Measurements from ENCODE around the gene BCAS3.

Gene BCAS3

DNA sequence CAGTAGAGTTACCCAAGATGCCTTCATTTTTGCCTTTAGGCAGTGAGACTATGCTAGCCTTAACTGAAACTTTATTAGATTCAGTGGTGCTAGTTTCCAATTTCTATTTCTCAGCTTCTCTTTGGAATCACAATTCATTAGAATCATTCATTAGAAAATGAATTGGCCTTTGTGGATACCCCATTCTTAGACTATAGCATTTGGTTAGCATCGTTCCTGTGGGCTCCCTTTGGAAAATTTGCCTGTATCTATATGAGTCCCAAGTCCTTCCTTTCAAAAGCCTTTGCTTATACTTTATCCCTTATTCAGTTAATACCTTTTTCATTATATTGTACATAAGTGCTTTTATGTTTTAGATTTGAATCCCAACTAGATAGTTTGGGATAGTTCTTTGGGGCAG lies 535.0 kb downstream of the BCAS3 start:
- no peak for DNase-seq

DNA sequence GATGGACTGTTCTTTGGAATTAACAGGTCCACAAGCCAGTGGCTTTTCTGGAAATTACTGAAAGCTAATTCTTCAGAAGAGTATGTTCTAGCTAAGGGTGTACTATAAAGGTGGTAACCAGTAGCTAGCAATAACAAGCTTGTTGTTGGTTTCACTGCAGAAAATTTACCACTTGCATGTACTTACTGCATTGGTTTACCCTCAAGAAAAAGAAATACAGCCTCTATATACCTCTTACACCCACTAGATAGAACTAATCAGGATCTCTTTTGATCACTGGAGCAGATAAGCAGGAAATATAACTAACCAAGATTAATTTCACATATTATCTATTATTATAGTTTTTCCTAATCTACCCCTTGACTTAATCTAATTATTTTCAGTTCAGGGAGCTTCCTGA lies 537.1 kb downstream of the BCAS3 start:
- DNase-seq, result no peak

DNA sequence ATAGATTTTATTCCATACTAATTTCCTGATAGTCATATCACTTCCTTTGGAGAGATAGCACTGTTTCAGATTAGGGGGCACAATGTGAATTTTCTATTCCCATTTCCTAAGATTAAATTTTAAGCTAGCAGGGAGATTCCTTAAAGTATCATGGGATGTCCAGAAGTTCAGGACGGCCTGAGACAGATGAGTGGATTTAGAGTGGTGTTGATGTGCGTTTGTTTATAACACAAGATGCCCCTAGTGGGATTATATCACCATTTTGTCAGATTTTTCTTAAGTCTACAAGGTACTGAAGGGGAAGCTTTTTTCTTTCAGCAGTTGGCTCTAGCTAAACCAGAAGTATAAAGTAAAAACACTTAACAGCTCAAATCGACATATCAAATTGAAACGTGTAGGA lies 538.4 kb downstream of the BCAS3 start:
- DNase-seq, result no peak

DNA sequence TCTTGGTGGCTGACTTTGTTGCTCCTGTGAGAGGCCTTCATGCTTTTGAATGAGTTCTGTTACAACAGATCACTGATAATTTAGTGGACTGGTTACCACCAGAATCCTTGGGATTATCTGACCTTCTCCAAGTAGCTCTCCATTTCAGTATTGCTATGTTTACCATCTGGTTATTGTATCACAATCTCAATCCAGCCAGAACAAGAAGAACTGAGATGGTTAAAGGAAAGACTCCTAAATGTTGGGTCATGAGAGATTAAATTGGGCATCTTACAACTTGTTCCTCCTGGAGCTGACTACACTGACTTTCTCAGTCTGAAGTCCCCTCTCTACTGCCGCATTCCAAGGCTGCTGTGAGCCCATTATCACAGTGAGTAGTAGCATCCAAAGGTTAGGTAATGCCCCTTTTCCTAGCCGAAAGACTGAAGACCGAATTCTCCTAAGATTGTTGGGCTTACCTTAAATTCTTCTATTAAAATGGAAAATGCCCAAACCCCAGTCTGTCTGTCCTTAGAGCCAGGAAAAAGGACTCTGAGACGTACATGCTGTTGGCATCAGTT lies 540.3 kb downstream of the BCAS3 start:
- DNase-seq, result no peak

DNA sequence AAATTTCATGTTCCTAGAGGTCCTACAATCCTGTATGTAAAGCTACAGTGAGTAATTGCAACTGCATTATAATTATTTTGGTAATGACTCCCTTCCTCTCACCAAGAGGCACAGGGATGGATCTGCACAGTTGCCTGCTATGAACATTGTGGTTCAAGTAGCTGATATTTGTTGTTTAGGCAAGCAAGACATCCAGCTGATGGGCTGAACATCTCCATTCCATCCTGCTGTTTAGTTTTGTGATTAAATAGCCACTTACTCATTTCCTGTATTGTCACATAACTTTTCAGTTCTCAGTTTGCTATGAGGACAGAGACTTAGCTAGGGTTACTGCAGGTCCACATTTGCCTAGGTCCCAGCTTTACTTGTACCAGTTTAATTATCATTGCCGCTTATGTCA lies 540.8 kb downstream of the BCAS3 start:
- no peak for DNase-seq

DNA sequence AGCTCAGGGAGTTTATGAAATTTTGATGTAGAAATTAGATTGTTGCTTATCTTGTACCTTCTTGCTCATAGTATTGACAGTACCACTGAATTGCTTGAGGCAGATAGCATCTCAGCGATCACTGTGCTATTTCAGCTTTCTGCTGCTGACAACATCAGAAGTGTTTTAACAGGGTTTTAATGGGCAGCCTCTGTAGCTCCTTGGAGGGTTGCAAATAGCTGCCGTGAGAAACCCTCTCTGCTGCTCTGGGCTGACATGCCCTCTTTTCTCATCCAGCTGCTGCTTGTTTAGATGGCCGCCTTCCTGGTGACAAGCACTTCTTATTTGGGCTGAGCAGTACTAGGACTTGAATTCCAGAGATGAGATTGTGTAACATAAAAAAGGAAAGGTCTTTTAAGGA lies 541.8 kb downstream of the BCAS3 start:
- no peak for DNase-seq

DNA sequence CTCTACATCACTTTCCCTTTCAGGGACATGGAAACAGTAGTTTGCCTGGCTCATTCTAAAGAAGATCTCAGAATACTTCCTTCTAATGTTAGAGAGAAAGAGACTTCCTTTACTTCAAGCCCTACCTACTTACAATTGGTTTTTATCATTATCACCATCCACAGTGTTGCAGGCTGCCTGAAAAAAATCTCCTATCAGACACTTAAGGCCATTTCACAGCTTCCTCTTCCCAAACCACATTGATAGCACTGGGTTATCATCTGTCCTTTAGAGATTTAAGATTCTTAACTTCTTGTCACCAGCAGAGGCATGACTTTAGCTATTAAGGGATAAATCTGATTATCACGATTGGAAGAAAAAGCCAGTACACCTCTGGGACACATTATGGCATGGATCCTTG lies 543.5 kb downstream of the BCAS3 start:
- DNase-seq, result no peak

DNA sequence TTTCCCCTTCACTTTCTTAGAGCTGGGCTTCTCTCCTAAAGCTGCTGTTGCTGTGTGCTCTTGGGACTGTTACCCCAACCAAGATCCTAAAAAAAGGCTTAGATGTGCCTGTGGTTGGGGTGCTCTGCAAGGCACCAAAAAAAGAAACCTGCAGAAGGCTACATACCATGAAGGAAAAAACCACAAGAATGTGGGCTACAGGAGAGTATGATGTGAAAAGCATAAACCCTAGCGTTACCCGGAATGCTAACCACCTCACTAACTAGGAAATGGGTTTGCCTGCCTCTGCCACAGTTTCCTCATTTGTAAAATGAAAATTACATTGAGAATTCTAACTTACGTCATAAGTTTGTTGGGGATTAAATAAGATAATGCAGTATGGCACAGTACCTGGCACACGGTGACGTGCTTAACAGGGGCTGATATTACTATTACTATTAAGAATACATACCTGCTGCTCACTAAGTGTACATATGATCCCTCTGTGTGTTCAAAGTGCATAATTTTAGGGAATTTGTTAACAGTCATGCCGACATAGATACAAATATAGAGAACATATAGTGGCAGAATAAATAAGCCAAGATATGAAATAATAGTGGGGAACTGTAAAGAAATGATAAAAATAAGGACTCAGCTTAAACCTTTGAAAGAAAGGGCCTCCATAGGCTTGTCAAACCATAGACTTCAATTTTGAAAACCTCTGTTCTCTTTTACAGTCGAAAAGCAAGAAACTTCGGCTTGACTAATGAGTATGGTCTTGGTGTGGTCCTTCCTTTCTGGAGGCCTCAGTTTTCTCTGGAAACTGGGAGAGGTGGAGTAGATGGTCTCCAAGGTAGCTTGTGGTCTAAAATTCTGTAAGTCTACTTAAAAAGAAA lies 544.2 kb downstream of the BCAS3 start:
- no peak for DNase-seq

DNA sequence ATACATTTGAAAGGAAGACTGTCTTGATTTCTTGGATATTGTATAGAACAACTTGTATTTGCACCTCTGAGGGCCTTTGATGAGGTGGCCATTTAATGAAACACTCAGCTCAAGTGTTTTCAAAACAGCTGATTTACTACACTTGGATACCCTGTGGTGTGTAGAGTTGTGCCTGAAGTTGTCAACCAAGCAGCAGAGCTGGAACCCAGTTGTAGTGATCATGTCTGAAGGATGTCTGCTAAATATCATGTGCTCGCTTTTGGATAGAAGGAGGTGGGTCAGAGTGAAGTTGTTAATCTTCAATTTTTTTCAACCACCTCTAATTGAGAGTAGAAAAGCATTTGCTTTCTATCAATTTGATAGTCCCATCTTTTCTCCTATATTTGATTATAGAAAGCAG lies 546.1 kb downstream of the BCAS3 start:
- no peak for DNase-seq

DNA sequence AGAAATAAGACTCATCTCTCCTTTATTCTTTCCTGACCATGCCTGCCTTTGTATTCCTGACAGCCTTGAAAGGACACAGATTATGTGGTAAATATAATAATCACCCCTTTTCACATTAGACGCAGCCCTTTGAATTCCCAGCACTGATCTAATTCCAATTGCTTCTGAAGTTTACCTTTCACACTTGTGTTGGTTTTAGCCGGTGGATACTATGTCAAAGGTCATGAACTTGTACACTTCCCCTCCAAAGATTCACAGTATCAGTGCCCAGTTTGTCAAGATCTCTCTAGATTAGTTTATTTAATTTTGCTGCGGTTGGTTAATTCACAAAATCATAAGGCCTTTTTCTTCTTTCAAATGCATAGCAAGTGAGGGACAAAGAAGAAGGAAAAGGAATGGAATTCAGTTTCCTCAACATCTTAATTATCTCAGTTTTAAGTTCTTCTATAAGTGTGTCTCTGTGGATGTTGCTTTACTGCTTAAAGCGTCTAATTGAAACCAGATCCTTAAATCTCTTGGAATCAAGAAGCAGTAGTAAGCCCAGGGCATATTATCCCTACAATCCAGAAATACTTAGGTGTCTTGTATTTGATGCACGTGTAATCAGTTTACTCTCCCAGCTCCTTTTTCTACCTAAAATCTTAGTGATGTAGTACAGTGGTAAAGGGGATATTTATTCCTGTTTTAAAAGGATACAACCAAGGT lies 547.7 kb downstream of the BCAS3 start:
- DNase-seq, result no peak

DNA sequence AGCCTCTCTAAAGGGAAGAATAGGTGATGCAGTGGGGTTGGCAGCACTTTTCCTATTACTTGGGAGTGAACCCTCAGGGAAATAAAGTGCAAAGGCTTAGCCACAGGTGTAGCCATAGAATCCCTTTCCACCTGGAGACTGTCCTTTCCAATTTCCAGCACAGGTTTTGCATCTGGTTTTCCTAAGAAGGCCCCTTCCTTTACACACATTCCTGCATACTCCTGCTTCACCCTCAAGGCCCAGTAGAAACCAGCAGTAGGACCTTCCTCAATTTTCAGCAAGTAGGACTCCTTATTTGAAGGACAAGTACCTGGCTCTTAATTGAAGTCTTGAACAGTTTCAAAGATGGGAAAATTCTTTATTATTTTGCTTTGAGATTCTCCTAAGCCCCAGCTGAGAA lies 550.2 kb downstream of the BCAS3 start:
- DNase-seq, result no peak

DNA sequence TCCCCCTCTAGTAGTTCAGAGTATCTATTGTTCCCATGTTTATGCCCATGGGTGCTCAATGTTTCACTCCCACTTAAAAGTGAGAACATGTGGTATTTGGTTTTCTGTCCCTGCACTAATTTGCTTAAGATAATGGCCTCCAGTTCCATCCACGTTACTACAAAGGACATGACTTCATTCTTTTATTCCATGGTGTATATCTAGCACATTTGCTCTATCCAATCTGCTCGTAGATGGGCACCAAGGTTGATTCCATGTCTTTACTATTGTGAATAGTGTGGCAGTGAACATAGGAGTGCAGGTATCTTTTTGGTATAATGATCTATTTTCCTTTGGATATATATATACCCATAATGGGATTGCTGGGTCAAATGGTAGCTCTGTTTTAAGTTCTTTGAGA lies 552.8 kb downstream of the BCAS3 start:
- DNase-seq, result no peak

DNA sequence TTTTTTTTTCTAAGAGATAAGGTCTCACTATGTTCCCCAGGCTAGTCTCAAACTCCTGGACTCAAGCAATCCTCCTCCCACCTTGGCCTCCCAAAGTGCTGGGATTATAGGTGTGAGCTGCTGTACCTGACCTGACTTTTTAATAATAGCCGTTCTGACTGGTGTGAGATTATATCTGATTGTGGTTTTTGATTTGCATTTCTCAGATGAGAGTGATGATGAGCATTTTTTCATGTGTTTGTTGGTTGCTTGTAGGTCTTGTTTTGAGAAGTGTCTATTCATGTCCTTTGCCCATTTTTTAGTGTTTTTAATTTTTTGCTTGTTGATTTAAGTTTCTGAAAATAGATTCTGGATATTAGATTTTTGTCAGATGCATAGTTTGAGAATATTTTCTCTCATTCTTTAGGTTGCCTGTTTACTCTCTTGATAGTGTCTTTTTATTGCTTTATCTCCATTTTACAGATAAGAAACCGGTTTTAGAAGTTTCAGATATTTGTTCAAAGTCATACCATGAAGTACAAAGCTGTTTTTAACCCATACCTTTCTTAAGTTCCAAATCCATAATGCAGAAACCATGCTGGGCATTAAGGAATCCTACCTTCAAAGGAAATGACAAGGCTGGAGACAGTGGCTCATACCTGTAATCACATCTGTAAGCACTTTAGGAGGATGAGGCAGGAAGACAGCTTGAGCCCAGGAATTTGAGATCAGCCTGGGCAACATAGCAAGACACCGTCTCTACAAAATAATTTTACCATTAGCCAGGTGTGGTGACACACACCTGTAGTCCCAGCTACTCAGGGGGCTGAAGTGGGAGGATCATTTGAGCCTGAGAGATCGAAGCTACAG lies 553.5 kb downstream of the BCAS3 start:
- DNase-seq, result no peak

DNA sequence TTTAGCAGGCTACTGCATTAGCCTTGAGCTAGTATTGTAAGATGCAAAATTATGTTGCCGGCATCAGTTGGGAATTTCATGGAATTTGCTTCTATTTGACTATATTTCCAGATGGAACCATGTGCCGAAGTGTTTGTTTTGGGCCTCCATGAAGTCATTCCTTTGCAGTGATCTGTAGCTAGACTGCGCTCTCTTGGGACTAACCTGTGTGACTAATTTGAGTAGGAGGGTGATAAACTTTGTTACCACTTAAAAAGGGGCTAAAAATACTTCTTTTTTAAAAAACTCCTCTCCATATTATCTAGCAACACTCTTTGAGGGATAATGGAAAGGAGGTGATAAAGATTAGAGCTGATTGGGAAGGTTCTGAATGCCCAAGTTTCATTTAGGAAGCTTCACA lies 555.2 kb downstream of the BCAS3 start:
- no peak for DNase-seq

DNA sequence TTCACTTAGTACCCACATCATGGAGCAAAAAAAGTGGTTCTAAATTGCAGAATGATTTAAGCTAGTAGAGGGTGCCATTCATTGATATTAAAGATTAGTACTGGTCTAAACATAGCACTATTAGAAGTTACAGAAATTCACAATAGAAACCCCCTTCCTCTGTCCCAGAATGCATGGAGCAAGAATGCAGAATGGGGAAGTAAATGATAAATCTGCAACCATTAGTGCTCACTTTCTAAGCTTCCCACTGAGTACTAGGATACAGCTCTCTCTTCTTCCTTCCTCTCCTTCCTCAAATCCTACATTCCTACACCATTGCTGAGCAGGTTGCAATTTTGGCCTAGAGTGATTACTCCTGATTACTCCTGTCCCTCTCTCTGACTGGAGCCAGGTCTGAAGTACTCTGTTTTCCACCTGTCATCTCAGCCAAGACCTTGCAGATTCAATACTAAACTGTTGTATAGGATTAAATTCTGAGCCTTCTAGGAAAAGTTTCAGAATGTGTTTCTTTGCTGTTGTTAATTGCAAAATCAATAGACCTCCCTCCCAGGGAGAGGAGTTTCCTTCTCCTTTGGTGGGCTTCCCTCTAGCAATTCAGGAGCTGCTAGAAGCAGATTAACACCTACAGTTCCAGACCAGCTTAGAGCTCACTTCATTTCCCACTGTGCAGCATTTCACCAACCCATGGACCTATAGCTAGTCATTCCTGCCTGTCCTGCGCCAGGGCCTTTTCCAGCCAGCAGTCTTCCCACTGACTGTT lies 556.5 kb downstream of the BCAS3 start:
- DNase-seq, result no peak

DNA sequence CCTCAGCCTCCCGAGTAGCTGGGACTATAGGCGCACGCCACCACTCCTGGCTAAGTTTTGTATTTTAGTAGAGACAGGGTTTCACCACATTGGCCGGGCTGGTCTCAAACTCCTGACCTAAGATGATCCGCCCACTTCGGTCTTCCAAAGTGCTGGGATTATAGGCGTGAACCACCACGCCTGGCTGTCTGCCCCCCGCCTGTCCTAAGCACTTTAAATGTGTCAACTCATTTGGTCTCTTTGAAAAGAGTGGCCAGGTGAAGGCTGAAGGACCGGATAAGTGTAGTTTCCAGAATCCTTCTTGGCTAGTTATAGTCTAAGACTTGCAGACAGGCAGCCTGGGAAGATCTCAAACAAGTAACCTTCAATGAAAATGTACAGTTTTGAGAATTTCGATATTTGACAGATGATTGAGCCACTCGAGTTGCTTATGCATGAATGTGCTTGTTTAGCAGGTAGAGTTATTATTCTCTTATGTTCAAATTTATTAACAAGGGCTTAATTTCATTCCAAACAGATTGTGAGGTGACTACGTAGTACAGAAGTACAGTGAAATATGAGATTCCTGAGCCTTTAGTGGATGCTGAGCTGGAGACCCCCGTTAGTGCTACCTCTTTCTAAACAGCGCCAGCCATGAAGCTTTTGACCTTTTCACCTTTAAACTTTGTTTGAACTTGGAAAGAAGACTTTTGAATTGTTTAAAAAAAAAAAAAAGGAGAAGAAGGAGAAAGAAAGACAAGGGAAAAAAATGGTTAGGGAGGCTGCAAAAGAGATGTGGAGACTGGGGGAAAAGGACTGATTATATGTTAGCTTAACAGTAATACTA lies 557.6 kb downstream of the BCAS3 start:
- no peak for DNase-seq

DNA sequence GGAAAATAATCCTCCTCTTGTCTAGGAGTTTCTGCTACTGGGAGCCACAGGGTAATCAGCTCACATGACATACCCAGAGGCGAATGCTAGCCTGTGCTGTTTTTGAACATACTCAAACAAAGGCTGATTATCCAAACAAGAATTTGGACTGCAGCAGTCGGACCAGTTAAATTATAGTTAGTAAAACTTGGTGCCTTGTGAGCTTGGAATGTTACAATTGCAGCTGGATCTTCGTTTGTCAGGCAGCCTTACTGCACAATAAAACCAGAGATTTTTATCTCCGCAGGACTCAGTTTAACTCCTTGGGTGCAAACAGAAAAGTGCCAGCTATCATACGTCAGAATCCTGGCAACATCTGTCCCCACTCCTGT lies 558.2 kb downstream of the BCAS3 start:
- no peak for DNase-seq

DNA sequence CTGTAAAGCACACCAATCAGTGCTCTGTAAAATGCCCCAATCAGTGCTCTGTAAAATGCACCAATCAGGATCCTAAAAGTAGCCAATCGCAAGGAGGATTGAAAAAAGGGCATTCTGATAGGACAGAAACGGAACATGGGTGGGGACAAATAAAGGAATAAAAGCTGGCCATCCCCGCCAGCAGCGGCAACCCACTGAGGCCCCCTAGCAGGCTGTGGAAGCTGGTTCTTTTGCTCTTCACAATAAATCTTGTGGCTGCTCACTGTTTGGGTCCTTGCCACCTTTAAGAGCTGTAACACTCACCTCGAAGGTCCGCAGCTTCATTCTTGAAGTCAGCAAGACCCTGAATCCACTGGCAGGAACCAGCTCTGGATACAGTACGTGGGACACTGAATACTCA lies 559.6 kb downstream of the BCAS3 start:
- no peak for DNase-seq

DNA sequence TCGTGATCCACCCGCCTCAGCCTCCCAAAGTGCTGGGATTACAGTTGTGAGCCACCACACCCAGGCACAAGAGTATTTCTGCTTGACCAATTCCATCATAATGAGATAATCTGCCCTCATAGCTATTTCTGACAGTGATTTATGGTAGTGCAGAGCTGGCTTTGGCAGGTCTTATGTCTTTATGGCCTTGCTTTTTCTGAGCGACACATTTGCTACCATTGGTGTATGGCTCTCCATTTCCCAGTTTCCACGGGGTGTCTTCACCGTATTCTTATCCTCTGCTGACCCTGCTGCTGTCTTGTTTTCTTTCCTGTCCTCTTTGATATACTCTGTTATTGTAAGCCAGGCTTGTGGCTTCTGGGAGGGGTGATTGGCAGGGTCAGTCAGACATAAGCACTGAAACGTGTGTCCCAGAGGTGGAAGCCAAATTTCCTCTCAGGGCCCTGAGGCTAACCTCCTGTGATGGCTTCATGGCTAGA lies 560.8 kb downstream of the BCAS3 start:
- no peak for DNase-seq

DNA sequence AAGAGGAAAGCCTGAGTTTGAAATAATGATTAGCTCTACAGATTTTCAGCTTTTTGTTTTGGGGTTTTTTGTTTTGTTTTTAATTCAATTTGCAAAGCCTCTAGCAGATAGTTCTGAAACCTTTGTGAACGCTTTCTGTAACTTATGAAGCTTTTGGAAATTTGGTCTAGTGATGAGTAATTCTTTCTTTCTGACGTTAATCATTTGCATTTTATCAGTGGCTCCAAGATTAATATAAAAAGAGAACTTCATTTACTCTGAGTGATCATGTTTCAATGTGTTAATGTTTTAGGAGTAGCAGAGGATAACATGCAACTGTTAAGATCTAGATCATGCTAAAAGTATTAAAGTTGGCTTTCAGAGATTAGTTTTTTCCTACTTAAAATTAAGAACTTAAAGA lies 561.7 kb downstream of the BCAS3 start:
- no peak for DNase-seq

DNA sequence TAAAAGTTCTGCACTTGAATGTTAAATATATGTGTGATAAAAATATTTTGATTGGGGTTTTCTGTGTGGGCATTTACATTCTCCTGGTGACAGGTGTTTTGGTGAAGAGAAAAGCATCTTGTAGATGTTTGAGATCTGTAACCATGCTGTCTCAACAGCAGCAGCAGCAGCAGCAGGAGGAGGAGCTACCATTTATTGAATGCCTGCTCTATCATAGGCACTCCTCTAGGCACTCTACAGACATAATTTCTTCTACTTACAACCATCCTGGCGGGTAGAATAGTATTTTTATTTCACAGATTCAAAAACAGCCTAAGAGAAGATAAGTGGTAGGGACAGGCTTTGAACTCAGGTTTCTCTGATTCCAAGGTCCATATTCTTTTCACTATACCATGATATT lies 562.3 kb downstream of the BCAS3 start:
- no peak for DNase-seq

Measured in 8988T (cell line).